Dermis microvascular lymphatic vessel endothelial cell (primary cell): Measurements from ENCODE around the gene C1QL4. TPM values are rescaled to one million over a fixed set of nuclear protein-coding genes. Genes with fewer than 3 reads are reported as not detected.
"Not testable (repeated sequence)": the region's sequence is repeated elsewhere in the genome, so short reads cannot be mapped to it uniquely, and the experiment has no call there.

ENCODE experiments used
- DNase-seq, 2 donors: peaks; one replicate each; pipeline versions ENCODE4 v3.0.0 to v3.0.0-alpha.2; 2010; ENCODE audit warnings: low read depth in 2 of 2
- total RNA-seq: library from RNA; depleted of rRNA; stranded (reverse); fragments of >200 nt; gene quantifications from 2 replicates; pipeline ENCODE4 v1.2.1, GENCODE V29; 2014

Gene C1QL4
- not detected in 2 replicates for total RNA-seq

DNA sequence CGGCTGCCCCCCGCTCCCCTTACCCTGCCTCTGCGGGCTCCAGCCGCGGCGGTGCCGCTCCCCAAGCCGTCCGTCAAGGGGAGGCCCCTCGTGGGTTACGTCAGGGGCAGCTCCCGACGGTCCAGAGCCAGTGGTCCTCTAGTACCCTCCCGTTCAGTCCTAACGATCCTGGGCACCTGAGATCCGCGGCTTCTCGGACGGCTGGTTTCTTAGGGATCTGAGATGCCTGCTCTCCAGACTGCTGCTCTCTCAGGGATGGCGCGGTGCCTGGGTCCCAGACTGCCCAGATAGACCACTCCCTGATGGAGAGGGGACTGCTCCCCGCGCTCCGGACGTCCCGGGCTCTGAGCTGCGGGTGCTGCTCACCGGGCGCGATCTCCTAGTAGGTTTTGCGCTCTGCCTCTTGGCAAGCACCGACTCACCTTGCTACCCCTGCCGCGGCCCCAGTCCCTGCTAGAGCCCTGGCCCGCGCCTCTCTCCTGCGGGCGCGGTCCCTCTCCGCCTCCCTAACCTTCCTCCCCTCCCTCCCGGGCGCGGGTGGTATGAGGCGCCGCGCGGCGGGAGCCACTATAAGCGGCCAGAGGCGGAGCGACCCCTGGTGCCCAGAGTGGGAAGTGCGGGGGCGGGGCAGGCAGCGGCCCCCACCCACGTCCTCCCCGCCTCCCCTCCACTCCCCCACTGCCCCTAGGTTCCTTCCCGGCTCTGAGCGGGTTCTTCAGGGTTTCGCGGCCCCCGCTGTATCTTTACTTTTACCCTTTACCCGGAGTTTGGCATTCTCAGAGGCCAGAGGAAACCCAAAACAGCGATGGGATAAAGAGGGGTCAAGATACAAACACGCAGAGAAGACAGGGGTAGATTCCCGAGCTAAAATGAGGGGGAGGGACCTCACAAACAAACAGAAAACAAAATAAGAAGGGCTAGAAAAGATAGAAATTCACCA, at the start of gene C1QL4:
C1QL4 (minus strand) TSS at position 544 of the 940 bp plus-strand sequence. CDS start 711 bp downstream, outside the sequence.
- peak in 1 of 2 donors; percentile 65 for DNase-seq

DNA sequence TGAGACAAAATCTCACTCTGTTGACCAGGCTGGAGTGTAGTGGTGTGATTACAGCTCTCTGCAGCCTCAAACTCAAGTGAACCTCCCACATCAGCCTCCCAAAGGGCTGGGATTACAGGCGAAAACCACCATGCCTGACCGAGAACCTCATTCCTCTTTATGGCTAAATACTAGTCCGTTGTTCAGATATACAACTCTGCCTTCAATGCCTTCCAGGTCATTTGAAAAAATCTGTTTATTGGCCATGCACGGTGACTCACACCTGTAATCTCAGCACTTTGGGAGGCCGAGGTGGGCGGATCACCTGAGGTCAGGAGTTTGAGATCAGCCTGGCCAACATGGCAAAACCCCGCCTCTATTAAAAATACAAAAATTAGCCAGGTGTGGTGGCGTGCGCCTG, 43.2 kb upstream of the C1QL4 start:
- DNase-seq: not testable (repeated sequence)

DNA sequence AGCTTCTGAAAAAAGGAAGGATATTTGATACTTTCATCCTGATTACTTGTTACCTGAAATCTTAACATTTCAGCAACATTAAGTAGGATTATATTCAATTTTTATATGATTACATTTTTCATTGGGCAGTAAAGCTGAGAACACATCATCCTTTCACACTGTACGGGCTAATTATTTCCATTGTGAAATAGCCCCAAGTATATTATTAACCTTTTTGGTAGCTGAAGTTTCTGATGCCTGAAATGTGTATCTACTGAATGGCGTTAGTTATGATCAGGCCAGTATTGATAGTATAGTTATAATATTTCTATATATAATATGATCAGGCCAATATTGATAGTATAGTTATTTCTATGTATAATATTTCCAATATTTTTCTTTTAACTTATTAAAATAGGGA, 40.4 kb upstream of the C1QL4 start:
- no peak for DNase-seq

DNA sequence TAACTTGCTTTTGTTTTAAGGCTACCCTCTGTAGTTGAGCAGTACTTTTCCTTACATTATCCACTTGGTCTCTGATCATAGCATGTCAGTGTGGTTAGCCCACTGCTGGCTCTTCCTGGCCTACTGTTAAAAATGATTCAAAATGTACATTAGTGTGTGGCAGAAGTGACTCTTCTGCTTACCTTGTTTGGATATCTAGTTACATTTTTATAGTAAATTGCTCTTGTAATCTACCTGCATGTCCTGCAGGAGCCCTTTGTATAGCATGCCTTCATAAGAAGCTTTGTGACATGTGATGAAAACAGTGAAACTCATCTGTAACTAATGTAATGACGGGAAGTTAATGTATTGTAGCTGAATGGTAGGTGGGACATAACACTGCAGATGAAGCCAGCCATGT, 38.4 kb upstream of the C1QL4 start:
- no peak for DNase-seq

DNA sequence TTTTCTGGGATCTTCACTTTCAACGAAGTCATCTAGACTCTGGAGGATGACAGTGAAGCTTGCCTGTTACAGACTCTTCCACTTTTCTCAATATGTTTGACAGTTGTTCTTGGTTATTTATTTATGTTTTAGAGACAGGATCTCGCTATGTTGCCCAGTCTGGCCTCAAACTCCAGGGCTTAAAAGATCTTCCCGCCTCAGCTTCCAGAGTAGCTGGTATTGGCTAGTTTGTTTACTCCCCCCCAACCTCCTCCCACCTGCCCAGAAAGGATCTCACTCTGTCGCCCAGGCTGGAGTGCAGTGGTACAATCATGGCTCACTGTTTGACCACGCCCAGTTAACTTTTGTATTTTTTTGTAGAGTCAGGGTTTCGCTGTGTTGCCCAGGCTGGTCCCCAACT, 33.6 kb upstream of the C1QL4 start:
- no peak for DNase-seq

DNA sequence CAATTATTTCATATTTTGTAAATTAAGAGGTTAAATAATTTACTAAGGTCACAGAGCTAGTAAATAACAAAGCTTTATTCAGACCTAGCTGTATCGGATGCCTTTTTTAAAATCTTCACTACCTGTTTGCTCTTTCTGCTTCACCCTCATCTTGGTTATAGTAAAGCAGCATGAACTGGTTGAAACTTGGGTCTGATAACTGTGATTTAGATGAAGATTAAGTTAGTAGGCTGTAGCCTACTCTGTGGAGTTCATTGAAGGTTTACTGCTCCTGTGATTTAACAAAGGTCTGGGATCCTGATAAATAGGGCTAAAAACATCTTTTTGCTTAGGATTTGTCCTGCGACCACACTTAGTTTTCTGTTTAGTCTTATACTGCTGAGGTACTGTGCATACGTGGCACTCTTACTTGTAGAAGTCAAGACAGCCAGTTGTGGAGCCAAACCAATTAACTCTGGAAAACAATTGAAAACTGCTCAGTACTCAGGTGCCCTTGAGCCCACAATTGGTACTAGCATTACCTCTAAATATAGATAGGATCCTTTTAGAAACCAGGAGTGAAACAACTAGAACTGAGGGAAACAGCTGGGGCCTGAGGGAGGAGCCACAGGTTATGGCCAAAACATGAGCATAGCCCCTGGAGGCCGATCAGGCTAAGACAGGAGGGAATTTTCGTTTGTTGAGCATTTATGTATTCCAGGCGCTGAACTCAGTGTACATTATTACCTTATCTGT, 32.6 kb upstream of the C1QL4 start:
- peak; percentile 30 to 58 for DNase-seq

DNA sequence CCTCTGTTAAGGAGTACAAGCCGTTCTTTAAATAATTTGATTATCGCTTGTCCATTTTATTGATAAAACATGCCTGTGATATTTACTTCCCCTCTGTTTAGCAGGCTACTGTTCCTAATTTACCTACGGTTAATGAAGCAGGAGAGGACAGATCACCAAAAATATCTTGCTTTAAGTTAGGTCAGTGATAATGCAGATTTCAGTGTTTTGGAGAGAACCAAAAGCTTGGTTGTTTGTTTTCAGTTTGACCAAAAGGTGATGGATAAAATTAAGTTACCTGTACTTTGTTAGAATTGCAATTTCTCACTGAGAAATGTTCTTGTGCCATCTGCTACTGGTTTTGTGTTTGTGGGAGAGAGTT, 31.2 kb upstream of the C1QL4 start:
- DNase-seq: no peak

DNA sequence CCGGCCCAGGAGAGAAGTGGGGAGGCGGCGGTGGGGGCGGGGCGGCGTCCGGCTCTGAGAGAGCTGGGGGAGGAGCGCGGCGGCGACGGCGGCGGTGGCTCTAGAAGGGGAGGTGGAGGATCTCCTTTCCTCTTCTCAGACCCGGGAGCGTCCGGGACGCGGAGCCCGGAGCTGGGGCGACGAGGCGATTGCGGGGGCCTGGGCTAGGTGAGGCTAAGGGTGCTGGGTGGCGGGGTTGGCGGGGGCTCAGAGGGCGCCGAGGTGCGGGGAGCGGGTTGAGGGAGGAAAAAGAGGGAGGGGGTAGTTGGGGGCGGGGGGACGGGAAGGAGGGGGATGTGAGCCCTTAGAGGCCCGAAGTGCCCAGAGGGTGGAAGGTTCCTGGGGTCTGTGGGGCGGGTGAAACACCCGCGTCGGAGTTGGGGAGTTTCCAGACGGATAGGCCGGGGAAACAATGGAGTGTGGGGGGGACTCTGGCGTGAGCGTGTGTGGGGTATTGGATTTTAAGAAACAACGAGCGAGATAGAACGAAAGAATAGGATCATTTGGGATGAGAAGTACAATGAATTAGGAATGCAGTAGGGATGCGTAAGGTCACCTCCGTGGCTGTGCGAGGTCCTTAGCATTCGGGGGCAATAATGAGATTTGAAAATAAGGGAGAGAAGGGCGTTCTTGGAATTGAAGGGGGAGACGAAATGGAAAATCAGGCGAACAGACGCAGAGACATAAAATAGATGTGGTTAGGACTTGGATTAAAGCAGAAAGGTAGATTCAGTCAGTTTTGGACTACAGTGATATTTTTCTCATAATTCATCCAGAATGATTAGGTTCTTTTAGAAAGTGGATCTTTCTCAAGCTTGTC, 30.6 kb upstream of the C1QL4 start, which contains the start of gene SPATS2:
SPATS2 (plus strand) TSS at position 82 of the 859 bp plus-strand sequence. CDS start 93,551 bp downstream, outside the sequence.
- peak; percentile 17 to 59 for DNase-seq

DNA sequence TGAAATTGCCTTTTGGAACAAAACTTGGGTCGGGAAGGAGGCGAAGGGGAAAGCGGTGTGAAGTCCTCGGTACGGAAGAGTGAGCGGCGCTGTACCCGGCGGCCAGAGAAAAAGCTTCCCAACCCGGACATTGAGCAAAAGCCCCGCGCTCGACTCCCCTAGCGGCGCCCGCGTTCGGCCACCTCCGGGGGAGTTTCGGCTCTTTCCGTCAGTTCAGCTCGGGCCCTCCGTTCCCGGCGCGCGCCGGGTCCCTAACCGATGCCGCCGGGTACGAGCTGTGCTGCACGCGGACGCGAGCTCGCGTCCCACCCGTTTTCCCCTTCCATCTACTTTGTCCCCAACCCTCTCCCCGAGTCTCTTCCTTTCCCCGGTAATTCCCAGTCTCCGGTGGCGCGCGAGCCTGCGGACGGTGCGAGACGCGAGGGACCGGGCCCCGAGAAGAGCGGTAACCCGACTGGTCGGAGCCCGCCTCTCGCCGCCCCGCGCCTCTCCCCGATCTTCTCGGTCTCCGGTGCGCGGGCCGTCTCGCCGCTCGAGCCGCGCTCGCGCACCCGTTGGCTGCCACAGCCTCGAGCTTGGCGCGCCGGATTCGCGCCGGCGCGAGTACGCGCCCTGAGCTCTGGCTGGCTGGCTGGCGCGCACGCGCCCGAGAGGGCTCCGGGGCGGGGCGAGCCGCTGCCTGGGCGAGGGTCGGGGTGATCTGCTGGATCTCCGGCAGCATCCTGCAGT, 29.8 kb upstream of the C1QL4 start:
- DNase-seq: peak; percentile 81 to 96

DNA sequence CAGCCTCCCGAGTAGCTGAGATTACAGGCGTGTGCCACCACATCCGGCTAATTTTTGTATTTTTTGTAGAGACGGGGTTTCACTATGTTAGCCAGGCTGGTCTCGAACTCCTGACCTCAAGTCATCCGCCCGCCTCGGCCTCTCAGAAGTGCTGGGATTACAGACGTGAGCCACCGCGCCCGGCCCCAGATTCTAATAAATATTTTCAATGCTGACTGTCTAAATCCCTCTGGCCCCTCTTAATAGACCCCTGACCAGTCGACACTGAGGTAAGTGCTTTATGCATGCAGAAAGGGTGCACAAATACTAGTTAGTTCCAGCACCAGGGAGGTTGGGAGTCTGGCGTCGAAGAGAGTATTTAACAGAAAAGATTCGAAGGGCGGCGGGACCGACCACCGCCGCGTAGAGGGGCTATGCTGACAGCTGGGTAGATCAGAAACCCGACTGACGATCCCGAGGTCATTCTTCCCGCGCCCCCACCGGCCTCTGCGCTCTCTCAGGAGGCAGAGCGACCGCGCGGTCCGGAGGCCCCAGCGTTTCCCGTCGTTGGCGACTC, 29.2 kb upstream of the C1QL4 start:
- no peak for DNase-seq

DNA sequence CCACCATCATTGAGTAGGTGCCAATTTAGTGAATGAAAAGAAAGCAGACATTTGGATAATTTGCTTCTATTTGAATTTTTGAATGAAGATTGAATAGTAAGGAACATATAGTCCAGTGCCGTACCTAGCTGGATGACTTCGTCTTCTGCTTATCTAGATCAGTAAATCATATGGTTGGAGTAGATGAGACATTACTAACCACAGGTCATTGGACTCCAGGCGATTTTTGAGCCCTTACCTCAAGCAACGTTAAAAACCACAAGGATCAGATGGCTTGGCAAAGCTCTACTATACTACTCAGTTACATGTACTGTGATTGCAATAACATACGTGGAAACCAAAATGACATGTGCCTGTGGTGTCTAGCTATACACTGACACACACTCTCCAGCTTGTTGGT, 28.6 kb upstream of the C1QL4 start:
- no peak for DNase-seq

DNA sequence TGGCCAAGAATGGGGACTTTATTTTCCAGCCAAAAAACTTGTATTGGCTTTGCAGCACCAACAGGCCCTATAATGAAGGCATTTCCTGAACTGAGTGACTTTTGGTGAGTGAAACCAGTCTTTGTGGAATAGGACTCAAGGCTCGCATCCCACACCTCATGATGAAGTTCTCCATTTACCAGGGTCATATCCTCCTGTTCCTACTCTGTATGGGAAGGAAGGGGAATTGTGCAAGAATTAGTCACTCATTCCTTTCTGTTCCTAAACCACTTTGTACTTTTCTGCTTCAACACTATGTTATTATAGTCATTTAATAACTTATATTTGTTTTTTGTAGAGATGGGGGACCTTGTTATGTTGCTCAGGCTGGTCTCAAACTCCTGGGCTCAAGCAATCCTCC, 28.0 kb upstream of the C1QL4 start:
- DNase-seq: peak; percentile 54 to 76

DNA sequence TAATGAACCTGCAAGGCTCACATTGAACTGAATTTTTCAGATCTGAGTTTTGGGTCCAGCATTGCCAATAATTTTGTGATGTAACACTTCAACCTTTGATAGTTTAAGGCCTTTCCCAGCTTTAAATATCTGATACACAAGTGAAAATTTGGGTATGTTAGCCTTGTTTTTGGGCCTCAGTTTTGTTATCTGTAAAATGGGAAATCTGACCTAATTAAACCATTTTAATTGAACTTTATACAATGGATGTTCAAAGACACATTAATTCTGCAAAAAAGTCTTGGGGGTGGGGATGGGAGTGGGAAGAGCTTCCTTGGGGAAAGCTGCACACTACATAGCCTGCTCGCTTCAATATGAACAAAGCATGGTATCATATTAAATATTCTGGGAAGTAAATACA, 25.1 kb upstream of the C1QL4 start:
- no peak for DNase-seq

DNA sequence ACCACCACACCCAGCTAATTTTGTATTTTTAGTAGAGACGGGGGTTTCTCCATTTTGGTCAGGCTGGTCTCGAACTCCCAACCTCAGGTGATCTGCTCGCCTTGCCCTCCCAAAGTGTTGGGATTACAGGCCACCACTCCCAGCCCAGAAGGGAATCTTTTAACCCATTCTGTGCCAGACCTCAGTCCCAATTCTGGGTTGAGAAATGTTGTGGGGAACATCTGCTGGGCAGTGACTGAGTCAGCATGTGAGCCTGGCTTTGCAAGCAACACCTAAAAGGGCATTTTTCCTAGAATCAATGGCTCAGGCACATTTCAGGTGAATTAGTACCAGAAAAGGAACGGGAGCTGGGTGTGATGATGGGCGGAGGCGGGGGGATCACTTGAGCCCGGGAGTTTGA, 22.7 kb upstream of the C1QL4 start:
- no peak for DNase-seq

DNA sequence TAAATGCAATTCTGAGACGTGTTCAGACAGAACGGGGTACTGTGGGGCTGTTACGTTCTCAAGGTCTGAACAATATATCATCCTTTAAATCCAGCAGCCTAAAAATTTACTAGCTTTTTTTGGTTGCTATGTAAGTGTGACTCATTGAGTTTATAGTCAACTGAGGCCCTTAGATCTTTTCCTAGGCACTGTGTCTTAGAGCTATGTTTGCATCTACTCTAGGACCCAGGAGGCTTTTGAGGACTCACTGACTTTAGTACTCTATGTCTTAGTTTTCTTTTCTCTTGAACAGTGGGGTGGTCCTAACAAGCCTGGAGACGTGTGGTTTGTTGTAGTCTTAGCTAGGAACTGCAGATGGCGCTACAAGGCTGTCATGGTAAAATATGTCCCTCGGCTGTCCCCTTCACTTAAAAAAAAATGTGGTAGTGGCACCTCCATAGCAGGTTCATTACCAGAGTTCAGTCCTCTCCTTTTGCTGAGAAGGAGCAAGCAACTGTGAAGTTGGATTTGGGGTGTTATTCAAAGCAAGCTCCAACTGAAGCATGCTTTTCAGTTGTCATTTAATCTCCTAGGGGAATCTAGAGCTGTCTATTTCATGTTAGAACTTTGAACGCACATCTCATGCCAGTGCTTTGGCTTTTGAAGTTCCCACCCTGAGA, 21.6 kb upstream of the C1QL4 start:
- peak; percentile 75 to 80 for DNase-seq

DNA sequence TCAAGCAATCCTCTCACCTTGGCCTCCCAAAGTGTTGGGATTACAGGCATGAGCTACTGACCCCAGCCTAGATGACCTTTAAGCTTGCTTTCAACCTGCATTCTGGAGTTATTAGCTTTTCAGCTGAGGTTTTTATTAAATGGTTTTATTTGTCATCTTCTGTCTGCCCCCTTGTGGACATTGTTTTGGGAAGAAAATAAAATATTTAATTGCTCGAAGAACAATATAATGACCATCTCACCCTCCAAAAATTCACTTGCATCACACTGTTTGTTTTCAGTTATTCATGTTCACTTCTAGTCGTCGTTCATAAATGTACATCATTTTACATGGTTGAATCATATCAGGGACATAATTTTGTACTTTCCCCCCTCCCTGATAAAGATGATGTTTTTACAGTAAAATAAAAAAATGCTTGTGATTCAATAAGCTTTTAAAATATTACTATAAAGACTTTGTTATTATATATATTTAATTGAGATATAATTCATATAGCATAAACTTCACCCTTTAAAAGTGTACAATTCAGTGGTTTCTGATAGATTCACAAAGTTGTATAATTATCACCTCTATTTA, 20.2 kb upstream of the C1QL4 start:
- DNase-seq: peak; percentile 30 to 59

DNA sequence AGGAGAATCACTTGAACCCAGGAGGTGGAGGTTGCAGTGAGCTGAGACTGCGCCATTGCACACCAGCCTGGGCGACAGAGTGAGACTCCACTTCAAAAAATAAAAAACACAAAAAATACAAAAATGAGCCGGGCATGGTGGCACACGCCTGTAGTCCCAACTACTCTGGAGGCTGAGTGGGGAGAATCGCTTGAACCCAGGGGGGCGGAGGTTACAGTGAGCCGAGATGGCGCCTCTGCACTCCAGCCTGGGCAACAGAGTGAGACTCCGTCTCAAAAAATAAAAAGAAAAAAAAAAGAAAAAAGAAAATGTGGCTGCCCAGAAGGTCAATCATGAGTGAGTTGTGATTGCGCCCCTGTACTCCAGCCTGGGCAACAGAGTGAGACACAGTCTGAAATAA, 18.9 kb upstream of the C1QL4 start:
- no peak for DNase-seq

DNA sequence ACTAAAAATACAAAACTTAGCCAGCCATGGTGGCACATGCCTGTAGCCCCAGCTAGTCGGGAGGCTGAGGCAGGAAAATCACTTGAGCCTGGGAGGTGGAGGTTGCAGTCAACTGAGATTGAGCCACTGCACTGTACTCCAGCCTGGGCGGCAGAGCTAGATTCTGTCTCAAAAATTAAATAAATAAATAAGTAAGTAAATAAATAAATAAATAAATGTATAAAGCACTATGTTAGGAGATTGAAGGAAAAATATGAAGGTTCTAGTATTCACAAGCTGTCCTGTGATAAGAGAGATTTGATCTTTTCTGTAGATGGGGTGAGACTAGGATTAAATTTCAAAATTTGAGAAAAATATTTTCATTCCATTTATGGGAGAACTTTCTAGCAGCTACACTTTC, 15.4 kb upstream of the C1QL4 start:
- no peak for DNase-seq

DNA sequence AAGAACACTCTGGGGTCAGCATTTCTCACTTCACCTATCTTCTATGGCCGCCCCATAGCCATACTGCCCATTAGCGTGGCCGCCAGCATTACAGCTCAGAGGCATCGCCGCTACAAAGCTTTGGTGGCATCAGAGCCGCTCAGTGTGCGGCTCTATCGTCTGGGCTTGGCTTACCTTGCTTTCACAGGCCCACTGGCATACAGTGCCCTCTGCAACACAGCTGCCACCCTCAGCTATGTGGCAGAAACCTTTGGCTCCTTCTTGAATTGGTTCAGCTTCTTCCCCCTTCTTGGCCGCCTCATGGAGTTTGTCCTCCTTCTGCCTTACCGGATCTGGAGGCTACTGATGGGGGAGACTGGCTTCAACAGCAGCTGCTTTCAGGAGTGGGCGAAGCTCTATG, 12.3 kb upstream of the C1QL4 start:
- DNase-seq: no peak

DNA sequence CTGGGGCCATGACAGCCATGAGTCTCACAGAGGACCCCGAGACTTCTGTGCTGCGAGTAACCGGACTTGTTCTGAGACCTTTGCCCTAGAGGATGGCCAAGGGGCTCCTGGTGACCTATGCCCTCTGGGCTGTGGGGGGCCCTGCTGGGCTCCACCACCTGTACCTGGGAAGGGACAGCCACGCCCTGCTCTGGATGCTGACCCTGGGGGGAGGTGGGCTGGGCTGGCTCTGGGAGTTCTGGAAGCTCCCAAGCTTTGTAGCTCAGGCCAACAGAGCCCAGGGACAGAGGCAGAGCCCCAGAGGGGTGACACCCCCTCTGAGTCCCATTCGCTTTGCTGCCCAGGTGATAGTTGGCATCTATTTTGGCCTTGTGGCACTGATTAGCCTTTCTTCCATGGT, 11.8 kb upstream of the C1QL4 start:
- DNase-seq: no peak
